GM13977 (cell line): ENCODE results near the gene PPP6R1.

Source experiments
- DNase-seq: peaks from one replicate; pipeline ENCODE4 v3.0.0; 2012; ENCODE audit warnings: low spot score
- in situ Hi-C: fragments of 300-500 bp; cut with MboI; formaldehyde crosslinking; loops from one replicate; pipeline ENCODE4 v1.12.0; 2022; ENCODE audit warnings: low sequenced_read_pairs, low pct_unique_long_range_greater_than_20kb, mixed read lengths, inconsistent platforms; ENCODE audit not compliant: unreplicated experiment
- TF ChIP-seq, protein P1 (sequence below): IDR thresholded peaks from 2 replicates; pipeline ENCODE4 v1.5.1; 2012; ENCODE audit warnings: mild to moderate bottlenecking, control low read depth; ENCODE audit not compliant: insufficient read depth; ENCODE audit errors: extremely low read depth, missing control alignments

The PPP6R1 gene

DNA sequence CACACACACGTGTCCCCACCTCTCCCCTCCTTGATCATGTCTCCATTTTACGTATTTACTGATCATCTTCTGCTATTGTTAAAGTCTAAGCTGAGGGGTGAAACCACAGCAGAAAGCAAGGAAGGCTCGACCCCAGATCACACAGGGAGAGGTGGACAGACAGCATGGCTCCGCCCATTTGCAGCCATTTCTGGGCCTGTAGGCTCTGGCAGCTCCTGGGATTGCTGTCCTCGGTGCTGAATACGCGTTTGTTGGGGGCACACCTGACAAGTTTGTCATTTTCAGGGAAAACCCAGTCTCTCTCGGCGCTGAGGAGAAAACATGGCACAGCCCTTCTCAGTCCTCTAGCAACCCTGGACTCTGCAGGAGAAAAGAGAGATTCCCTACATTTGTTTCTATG is 38.3 kb downstream of the PPP6R1 start:
- in situ Hi-C loops: no loop called here
- DNase-seq: no peak
- TF ChIP-seq, protein P1, sequence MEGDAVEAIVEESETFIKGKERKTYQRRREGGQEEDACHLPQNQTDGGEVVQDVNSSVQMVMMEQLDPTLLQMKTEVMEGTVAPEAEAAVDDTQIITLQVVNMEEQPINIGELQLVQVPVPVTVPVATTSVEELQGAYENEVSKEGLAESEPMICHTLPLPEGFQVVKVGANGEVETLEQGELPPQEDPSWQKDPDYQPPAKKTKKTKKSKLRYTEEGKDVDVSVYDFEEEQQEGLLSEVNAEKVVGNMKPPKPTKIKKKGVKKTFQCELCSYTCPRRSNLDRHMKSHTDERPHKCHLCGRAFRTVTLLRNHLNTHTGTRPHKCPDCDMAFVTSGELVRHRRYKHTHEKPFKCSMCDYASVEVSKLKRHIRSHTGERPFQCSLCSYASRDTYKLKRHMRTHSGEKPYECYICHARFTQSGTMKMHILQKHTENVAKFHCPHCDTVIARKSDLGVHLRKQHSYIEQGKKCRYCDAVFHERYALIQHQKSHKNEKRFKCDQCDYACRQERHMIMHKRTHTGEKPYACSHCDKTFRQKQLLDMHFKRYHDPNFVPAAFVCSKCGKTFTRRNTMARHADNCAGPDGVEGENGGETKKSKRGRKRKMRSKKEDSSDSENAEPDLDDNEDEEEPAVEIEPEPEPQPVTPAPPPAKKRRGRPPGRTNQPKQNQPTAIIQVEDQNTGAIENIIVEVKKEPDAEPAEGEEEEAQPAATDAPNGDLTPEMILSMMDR: no peak

DNA sequence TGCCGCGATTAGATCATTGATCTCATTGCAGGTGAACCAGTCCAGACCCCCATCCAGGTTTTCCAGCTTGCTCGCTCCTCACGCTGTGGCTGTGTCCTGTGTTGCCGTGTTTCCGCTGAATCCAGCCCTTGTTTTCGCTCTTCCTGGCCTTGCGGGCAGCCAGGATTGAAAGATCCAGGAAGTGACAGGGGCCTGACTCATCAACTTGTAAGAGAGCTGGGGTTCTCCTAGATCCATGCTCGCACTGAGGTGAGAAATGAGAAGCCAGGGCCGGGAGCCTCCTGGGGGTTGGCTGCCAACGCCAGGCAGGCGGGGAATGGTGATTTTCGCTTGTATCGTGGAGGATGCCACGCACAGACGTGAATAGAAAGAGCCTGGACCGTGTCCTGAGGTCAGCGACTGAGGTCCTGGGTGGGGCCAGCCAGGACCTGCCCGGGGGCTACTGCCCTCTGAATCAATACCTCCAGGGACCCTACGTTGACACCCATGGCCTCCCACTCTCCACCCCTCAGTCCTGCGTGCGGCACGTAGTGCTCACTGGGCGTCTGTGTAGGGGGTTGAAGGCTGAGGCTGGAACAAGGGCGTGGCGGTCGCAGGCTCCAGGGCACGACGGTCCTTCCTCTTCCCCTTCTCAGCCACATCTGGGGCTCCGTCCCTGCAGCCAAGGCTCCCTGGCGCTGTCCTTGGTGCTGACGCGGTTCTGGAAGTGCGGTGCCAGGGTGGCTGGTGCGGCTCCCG is 42.2 kb downstream of the PPP6R1 start:
- DNase-seq: peak; percentile 62
- TF ChIP-seq, protein P1: no peak
- in situ Hi-C loops: no loop called here

DNA sequence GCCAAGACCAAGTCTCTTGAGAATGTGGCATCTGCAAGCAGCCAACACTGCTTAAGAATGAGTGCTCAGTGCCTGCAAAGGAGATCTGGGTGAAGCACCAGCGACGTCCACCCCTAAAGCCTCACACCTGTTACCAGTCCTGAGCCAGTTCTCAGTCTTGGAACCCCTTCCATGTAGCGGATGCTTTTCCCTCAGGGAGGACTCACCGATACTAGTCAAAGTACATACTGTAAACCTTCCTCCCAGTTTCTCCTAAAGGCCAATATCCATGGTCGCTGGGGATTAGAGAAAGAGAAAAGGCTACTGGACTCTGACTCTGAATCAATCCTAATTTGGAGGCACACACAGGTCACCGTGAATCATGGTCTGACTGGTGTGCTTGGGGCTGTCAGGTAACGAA is 45.3 kb downstream of the PPP6R1 start:
- no peak for DNase-seq
- in situ Hi-C loops: no loop called here
- TF ChIP-seq, protein P1: no peak

DNA sequence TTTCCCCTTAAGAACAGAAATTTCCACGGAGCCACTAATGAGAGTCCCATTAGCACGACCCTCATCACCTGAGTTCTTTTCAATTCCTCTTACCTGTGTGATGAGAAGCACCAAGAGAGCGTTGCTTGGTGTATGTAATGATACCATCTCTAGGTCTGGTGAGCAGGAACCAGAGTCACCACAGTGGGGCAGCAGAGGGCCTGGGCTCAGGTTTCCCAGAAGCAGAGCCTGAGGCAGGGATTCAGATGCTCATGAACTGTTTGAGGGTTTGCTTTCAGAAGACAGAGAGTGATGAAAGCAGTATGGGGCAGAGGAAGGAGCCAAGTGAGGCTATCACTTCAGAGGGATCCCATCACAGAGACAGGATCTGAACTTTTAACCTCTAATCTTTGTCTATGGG is 46.4 kb downstream of the PPP6R1 start:
- TF ChIP-seq, protein P1: peak; percentile 48
- in situ Hi-C loops: no loop called here

DNA sequence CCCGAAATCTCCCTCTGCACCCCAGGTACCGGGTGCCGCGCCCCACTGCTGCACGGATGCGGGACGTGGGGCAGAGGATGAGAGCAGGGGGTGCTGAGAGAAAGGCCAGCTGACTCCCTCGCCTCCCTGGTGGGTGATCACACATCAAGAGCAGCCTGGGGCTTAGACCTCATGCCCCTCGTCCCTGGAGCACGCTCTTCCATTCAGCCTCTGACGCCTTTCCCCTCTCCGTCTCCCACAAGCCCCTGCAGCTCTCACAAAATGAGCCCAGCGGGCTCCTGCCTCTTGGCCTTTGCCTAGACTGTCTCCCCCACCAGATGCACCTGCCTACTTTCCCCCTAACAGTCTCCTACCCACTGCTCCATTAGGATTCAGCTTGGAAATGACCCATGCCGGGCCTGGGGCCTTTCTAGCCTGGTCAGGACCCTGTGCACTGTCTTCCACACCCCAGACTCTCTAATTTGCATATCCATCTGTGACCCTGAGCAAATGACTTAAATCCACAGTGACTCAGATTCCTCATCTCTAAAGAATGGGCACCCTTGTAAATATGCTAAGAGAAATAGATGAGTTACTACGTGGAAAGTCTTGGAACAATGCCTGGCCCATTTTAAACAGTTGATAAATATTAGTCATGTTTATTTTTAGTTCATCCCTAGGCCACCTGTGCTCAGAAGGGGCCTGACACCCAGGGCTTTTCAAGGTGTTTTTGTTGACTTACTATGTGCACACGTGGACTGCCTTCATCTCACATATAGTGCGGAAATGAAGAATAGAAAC is 48.9 kb downstream of the PPP6R1 start:
- in situ Hi-C loops: no loop called here
- DNase-seq: no peak
- TF ChIP-seq, protein P1: no peak

More for the DNA sequence above, 46.4 kb downstream of the PPP6R1 start:
- DNase-seq: no peak

DNA sequence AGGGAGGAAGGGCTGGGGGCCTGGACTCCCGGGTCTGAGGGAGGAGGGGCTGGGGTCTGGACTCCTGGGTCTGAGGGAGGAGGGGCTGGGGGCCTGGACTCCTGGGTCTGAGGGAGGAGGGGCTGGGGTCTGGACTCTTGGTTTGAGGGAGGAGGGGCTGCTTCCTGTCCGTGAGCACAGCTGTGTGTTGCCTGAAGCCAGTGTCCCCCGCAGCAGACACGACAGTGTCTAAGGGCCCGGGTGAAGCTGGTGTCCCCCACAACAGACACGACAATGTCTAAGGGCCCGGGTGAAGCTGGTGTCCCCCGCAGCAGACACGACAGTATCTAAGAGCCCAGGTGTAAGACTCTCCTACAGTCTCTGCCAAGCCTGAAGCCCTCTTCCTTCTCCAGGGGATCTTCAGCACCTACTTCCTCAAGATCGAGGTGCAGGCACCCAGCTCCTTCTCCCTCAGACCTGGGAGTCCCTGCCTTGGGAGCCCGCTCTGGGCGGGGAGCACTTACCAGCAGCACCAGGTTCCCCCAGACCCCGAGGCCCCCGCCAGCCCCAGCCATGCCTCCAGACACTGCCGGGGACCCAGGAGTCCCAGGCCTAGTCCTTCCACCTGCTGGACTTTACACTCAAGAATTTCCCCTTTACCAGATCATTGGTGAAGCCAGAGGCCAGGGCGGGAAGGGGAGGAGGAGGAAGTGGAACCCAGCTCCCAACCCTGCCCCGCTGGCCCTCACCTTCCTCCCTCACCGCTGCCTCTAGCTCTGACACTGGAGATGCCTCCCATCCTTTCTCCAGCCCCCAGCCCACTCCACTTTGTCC is 49.7 kb downstream of the PPP6R1 start, which contains the start of gene PTPRH:
PTPRH (minus strand) TSS at position 622 of the 813 bp plus-strand sequence; CDS start at position 554, 68 bp downstream.
- DNase-seq: no peak
- TF ChIP-seq, protein P1: no peak
- in situ Hi-C loops: no loop called here
